Activated CD4-positive, alpha-beta T cell treated with anti-CD3 and anti-CD28 coated beads, Interleukin-2, amount 10 ng/mL, durations not matched to agents 24 days and 14 days (primary cell): ENCODE data around the gene SEZ6. TPM values are rescaled to one million over a fixed set of nuclear protein-coding genes. Genes with fewer than 3 reads are reported as not detected.

Experiments used
- DNase-seq: peaks from one replicate; pipeline ENCODE4 v3.0.0; 2022
- H3K27ac Mint-ChIP-seq: one replicate; pipeline ENCODE4 v1.8.0; 2022; ENCODE audit warnings: mild to moderate bottlenecking, mixed read lengths
- H3K27me3 Mint-ChIP-seq: one replicate; pipeline ENCODE4 v1.8.0; 2022; ENCODE audit warnings: mixed read lengths
- H3K36me3 Mint-ChIP-seq: one replicate; pipeline ENCODE4 v1.8.0; 2022; ENCODE audit warnings: low read depth, mild to moderate bottlenecking, mixed read lengths
- H3K4me1 Mint-ChIP-seq: one replicate; pipeline ENCODE4 v1.8.0; 2021; ENCODE audit warnings: mixed read lengths
- H3K4me3 Mint-ChIP-seq: one replicate; pipeline ENCODE4 v1.8.0; 2022; ENCODE audit warnings: mild to moderate bottlenecking, moderate library complexity, mixed read lengths
- H3K9me3 Mint-ChIP-seq: one replicate; pipeline ENCODE4 v1.8.0; 2021; ENCODE audit warnings: mixed read lengths
- intact Hi-C: fragments of 100-400 bp; cut with micrococcal nuclease; formaldehyde crosslinking; loops from one replicate; pipeline ENCODE4 v1.15.1; 2023
- total RNA-seq: library from RNA; stranded (reverse); gene quantifications from 2 replicates; pipeline ENCODE4 v1.2.3, GENCODE V29; 2022

SEZ6 gene
- total RNA-seq, 1 donor from 2014 or later, result not detected

GRCh38 chr17:28986714-28987655 is 18.8 kb downstream of the SEZ6 start:
- H3K4me3 Mint-ChIP-seq, result no peak overlapping the region
- peaks cover 2% of the 10 kb centered on the region for H3K27me3 Mint-ChIP-seq
- H3K4me1 Mint-ChIP-seq, result peaks cover 18% of the 10 kb centered on the region
- H3K36me3 Mint-ChIP-seq, result no peaks in the 10 kb centered on the region
- H3K27ac Mint-ChIP-seq, result no peak overlapping the region
- no peaks in the 10 kb centered on the region for H3K9me3 Mint-ChIP-seq
- no peak for DNase-seq
- intact Hi-C loops, result no loop called here

GRCh38 chr17:28985950-28986713 is 19.7 kb downstream of the SEZ6 start:
- no peak overlapping the region for H3K4me3 Mint-ChIP-seq
- no peaks in the 10 kb centered on the region for H3K36me3 Mint-ChIP-seq
- H3K27ac Mint-ChIP-seq, result no peak overlapping the region
- peaks cover 2% of the 10 kb centered on the region for H3K27me3 Mint-ChIP-seq
- no peaks in the 10 kb centered on the region for H3K9me3 Mint-ChIP-seq
- peaks cover 21% of the 10 kb centered on the region for H3K4me1 Mint-ChIP-seq
- no peak for DNase-seq
- intact Hi-C loops, result no loop called here

- Mint-ChIP-seq H3K36me3 (no peaks in the 10 kb centered on the region), H3K27ac (no peak overlapping the region), H3K4me3 (no peak overlapping the region), H3K4me1 (peaks cover 21% of the 10 kb centered on the region), H3K27me3 (peaks cover under 1% of the 10 kb centered on the region), H3K9me3 (no peaks in the 10 kb centered on the region)
- no peak for DNase-seq
- intact Hi-C loops, result no loop called here
Observed at GRCh38 chr17:28983286-28984230, 22.3 kb downstream of the SEZ6 start.

GRCh38 chr17:28982131-28982793 is 23.6 kb downstream of the SEZ6 start:
- H3K4me3 Mint-ChIP-seq, result peak overlapping the region; percentile 24
- H3K36me3 Mint-ChIP-seq, result no peaks in the 10 kb centered on the region
- peak overlapping the region; percentile 50 for H3K27ac Mint-ChIP-seq
- H3K9me3 Mint-ChIP-seq, result no peaks in the 10 kb centered on the region
- DNase-seq, result peak; percentile 80
- intact Hi-C loops, result no loop called here
- peaks cover 21% of the 10 kb centered on the region for H3K4me1 Mint-ChIP-seq
- H3K27me3 Mint-ChIP-seq, result no peaks in the 10 kb centered on the region

GRCh38 chr17:28978356-28978964 is 27.4 kb downstream of the SEZ6 start:
- H3K4me3 Mint-ChIP-seq, result no peak overlapping the region

GRCh38 chr17:28977659-28978355 is 28.0 kb downstream of the SEZ6 start:
- intact Hi-C loops, result no loop called here
- no peaks in the 10 kb centered on the region for H3K27me3 Mint-ChIP-seq
- no peak for DNase-seq
- H3K4me1 Mint-ChIP-seq, result peaks cover 11% of the 10 kb centered on the region
- no peaks in the 10 kb centered on the region for H3K36me3 Mint-ChIP-seq
- no peak overlapping the region for H3K27ac Mint-ChIP-seq
- no peaks in the 10 kb centered on the region for H3K9me3 Mint-ChIP-seq
- no peak overlapping the region for H3K4me3 Mint-ChIP-seq

More at GRCh38 chr17:28978356-28978964, 27.4 kb downstream of the SEZ6 start:
- Mint-ChIP-seq H3K4me1 (peaks cover 18% of the 10 kb centered on the region), H3K9me3 (no peaks in the 10 kb centered on the region), H3K27ac (no peak overlapping the region), H3K36me3 (no peaks in the 10 kb centered on the region), H3K27me3 (no peaks in the 10 kb centered on the region)
- intact Hi-C loops, result no loop called here
- DNase-seq, result no peak

- Mint-ChIP-seq H3K27ac (no peak overlapping the region), H3K36me3 (no peaks in the 10 kb centered on the region), H3K4me3 (no peak overlapping the region), H3K9me3 (no peaks in the 10 kb centered on the region), H3K4me1 (no peaks in the 10 kb centered on the region), H3K27me3 (no peaks in the 10 kb centered on the region)
- no peak for DNase-seq
- intact Hi-C loops, result no loop called here
Observed at GRCh38 chr17:28975646-28976045, 30.2 kb downstream of the SEZ6 start.

- Mint-ChIP-seq H3K4me1 (no peaks in the 10 kb centered on the region), H3K27me3 (no peaks in the 10 kb centered on the region), H3K9me3 (no peaks in the 10 kb centered on the region), H3K27ac (no peak overlapping the region), H3K36me3 (no peaks in the 10 kb centered on the region), H3K4me3 (no peak overlapping the region)
- intact Hi-C loops, result no loop called here
- no peak for DNase-seq
Observed at GRCh38 chr17:28975031-28975430, 30.8 kb downstream of the SEZ6 start.

- no peaks in the 10 kb centered on the region for H3K36me3 Mint-ChIP-seq
- H3K9me3 Mint-ChIP-seq, result no peaks in the 10 kb centered on the region
- H3K27ac Mint-ChIP-seq, result no peak overlapping the region
- no peaks in the 10 kb centered on the region for H3K27me3 Mint-ChIP-seq
- no peak for DNase-seq
- intact Hi-C loops, result no loop called here
- no peaks in the 10 kb centered on the region for H3K4me1 Mint-ChIP-seq
- no peak overlapping the region for H3K4me3 Mint-ChIP-seq
Observed at GRCh38 chr17:28974451-28974850, 31.4 kb downstream of the SEZ6 start.

- H3K4me3 Mint-ChIP-seq, result no peak overlapping the region
- H3K9me3 Mint-ChIP-seq, result no peaks in the 10 kb centered on the region
- H3K27ac Mint-ChIP-seq, result no peak overlapping the region
- no peaks in the 10 kb centered on the region for H3K27me3 Mint-ChIP-seq
- no peak for DNase-seq
- H3K4me1 Mint-ChIP-seq, result peaks cover 2% of the 10 kb centered on the region
- no peaks in the 10 kb centered on the region for H3K36me3 Mint-ChIP-seq
- intact Hi-C loops, result no loop called here
Observed at GRCh38 chr17:28973425-28973824, 32.4 kb downstream of the SEZ6 start.

GRCh38 chr17:28972437-28972836 is 33.4 kb downstream of the SEZ6 start:
- intact Hi-C loops, result no loop called here
- no peaks in the 10 kb centered on the region for H3K36me3 Mint-ChIP-seq
- peaks cover 2% of the 10 kb centered on the region for H3K4me1 Mint-ChIP-seq
- H3K27ac Mint-ChIP-seq, result no peak overlapping the region
- DNase-seq, result no peak
- no peak overlapping the region for H3K4me3 Mint-ChIP-seq
- no peaks in the 10 kb centered on the region for H3K27me3 Mint-ChIP-seq
- no peaks in the 10 kb centered on the region for H3K9me3 Mint-ChIP-seq

GRCh38 chr17:28970879-28971278 is 35.0 kb downstream of the SEZ6 start:
- Mint-ChIP-seq H3K27me3 (no peaks in the 10 kb centered on the region), H3K9me3 (no peaks in the 10 kb centered on the region), H3K27ac (no peak overlapping the region), H3K4me3 (no peak overlapping the region), H3K4me1 (peaks cover 2% of the 10 kb centered on the region), H3K36me3 (no peaks in the 10 kb centered on the region)
- intact Hi-C loops, result no loop called here
- DNase-seq, result no peak
